Central memory CD8-positive, alpha-beta T cell (primary cell): Measurements from ENCODE around the gene TOE1.
"Not testable (repeated sequence)": the region's sequence is repeated elsewhere in the genome, so short reads cannot be mapped to it uniquely, and the experiment has no call there.

Source experiments
- ATAC-seq: fragments of 150-1000 bp; cut with Tn5 transposase; replicated peaks from 2 replicates; pipeline ENCODE4 v1.10.0; 2022; ENCODE audit warnings: mild to moderate bottlenecking, moderate FRiP score, moderate number of reproducible peaks; ENCODE audit not compliant: poor library complexity, severe bottlenecking; ENCODE audit errors: extremely low read depth
- DNase-seq, 2 donors: peaks; one replicate each; pipeline ENCODE4 v3.0.0; 2021; ENCODE audit warnings: low spot score in 2 of 2
- H3K27ac Mint-ChIP-seq: one replicate; pipeline ENCODE4 v1.8.0; 2022; ENCODE audit warnings: low read depth, mild to moderate bottlenecking, moderate library complexity, mixed read lengths
- H3K27me3 Mint-ChIP-seq: one replicate; pipeline ENCODE4 v1.8.0; 2022; ENCODE audit warnings: mixed read lengths
- H3K36me3 Mint-ChIP-seq: one replicate; pipeline ENCODE4 v1.8.0; 2022; ENCODE audit warnings: mild to moderate bottlenecking, moderate library complexity, mixed read lengths; ENCODE audit not compliant: insufficient read depth
- H3K4me1 Mint-ChIP-seq: one replicate; pipeline ENCODE4 v1.8.0; 2022; ENCODE audit warnings: mixed read lengths
- H3K4me3 Mint-ChIP-seq: one replicate; pipeline ENCODE4 v1.8.0; 2022; ENCODE audit warnings: mild to moderate bottlenecking, moderate library complexity, mixed read lengths
- H3K9me3 Mint-ChIP-seq: one replicate; pipeline ENCODE4 v1.8.0; 2022; ENCODE audit warnings: mixed read lengths

TOE1 gene

DNA sequence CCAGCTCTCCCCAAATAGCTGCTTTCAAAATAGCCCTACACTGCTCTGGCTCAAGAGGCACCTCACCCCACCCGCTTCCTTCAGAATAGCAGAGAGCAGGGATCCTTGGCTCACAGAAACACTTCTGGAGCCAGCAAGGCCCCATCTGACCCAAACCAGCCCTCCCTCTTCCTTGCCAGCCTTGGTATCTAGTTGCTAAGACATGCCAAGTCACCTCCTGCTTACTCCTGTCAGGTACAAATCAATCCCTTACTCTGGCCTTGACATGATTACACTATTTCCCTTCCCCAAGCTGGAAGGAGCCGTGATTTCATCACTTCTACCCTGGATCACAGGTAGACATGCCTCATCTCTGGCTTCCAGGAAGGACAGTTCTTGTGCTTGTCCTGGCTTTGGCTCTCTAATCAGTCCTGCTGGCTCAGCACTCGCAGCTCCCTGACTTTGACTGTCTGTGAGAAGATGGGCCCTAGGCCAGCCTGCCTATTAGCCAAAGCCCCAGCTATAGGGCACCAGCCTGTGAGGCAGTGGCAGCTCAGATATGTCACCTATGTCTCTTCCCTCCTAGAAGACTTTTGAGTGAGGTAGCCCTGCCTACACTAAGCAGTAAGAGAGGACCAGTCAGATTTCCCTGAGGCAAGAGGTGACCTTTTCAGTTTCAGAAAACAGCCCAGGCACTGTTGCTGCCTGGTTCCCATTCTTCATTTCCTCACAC lies 9.2 kb downstream of the TOE1 start:
- Mint-ChIP-seq H3K9me3 (no peaks in the 10 kb centered on the region), H3K36me3 (peaks cover 10% of the 10 kb centered on the region), H3K27ac (no peak overlapping the region), H3K27me3 (no peaks in the 10 kb centered on the region), H3K4me1 (no peaks in the 10 kb centered on the region), H3K4me3 (no peak overlapping the region)
- DNase-seq (no peak), ATAC-seq (no peak)

DNA sequence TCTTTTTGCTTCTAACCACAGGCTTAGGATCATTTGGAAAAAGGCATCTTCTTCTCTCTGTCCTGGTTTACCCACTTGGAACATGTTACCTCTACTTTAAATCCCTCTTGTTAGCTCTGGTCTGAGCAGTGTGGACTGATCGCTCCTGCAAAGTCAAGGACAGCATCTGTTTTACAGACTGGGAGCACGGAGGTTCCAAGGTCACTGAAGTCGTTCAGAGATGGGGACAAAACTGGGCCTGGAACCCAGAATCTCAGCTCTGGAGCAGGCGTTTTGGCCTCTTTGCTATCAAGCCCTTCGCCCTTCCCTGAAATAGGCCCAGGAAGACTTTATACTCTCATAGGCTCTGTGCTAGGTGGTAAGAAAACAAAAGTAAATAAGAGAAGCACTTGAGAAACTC lies 11.5 kb downstream of the TOE1 start:
- DNase-seq (no peak), ATAC-seq (no peak)
- H3K36me3 Mint-ChIP-seq, result peaks cover 2% of the 10 kb centered on the region
- H3K27me3 Mint-ChIP-seq, result no peaks in the 10 kb centered on the region
- no peak overlapping the region for H3K4me3 Mint-ChIP-seq
- H3K4me1 Mint-ChIP-seq, result no peaks in the 10 kb centered on the region
- no peaks in the 10 kb centered on the region for H3K9me3 Mint-ChIP-seq
- no peak overlapping the region for H3K27ac Mint-ChIP-seq

DNA sequence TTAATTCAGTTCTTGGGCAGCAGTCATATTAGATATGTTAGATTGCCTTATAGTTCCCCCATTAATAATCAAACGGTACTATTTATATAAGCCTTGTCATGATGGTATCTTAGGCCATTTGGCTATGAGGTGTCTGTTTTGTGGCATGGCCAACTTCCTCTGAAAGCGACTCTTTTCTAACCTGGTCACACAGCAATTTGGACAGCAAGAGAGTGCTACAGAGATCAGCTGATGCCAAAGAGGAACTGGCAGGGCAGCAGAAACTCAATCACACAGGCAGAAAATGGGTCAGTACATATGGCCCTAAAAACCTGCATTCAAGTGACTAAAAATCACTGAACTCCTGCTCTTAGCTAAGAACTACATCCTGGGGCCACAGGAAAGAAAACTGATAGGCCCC lies 13.7 kb downstream of the TOE1 start:
- H3K4me1 Mint-ChIP-seq, result no peaks in the 10 kb centered on the region

DNA sequence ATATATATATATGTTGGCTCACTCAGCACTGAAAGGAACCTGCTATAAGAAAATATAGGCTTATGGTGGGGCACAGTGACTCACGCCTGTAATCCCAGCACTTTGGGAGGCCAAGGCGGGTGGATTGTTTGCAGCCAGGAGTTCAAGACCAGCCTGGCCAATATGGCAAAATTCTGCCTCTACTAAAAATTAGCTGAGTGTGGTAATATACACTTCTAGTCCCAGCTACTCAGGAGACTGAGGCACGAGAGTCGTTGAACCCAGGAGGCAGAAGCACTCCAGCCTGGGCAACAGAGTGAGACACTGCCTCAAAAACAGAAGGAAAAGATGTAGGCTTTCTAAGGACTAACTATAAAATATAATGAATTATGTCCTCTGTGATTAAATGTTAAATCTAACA lies 14.9 kb downstream of the TOE1 start:
- Mint-ChIP-seq H3K27ac (no peak overlapping the region), H3K27me3 (no peaks in the 10 kb centered on the region), H3K4me1 (no peaks in the 10 kb centered on the region), H3K9me3 (no peaks in the 10 kb centered on the region), H3K36me3 (no peaks in the 10 kb centered on the region), H3K4me3 (no peak overlapping the region)
- no peak for DNase-seq
- ATAC-seq, result no peak

More for the DNA sequence above, 13.7 kb downstream of the TOE1 start:
- H3K27ac Mint-ChIP-seq, result no peak overlapping the region
- H3K27me3 Mint-ChIP-seq, result no peaks in the 10 kb centered on the region
- no peaks in the 10 kb centered on the region for H3K36me3 Mint-ChIP-seq
- DNase-seq, result no peak
- H3K4me3 Mint-ChIP-seq, result no peak overlapping the region
- ATAC-seq, result no peak
- no peaks in the 10 kb centered on the region for H3K9me3 Mint-ChIP-seq

DNA sequence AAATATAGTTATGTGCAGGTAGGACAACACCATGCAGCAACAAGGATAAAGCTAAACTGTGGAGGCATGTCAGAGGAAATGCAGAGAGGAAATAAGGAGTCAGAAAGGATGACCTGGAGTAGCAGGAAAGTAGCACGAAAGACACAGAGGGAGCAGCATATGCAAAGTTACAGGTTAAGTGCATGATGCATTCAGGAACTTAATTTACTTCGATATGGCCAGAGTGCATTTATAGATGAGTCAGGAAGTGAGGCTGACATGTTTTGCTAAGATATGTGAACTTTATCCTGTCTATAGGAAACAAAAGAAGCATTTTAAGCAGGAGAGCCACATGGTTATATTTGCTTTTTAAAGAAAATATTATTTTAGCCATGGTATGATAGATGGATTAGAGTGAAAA lies 15.7 kb downstream of the TOE1 start:
- Mint-ChIP-seq H3K36me3 (no peaks in the 10 kb centered on the region), H3K27ac (no peak overlapping the region), H3K4me3 (no peak overlapping the region), H3K27me3 (no peaks in the 10 kb centered on the region), H3K4me1 (no peaks in the 10 kb centered on the region), H3K9me3 (no peaks in the 10 kb centered on the region)
- DNase-seq (no peak), ATAC-seq (no peak)

DNA sequence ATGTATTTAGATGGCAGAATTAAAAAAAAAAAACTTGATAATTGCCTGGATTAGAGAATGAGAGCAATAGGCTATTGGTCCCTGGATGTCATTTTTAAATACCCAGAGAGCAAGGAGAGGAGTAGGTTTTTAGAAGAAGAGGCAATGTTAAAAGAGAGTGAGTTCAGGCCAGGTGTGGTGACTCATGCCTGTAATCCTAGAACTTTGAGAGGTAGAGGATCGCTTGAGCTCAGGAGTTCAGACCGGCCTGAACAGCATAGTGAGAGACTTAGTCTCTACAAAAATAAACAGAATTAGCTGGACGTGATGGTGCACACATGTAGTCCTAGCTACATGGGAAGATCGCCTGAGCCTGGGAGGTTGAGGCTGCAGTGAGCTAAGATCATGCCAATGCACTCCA lies 16.2 kb downstream of the TOE1 start:
- Mint-ChIP-seq H3K9me3 (no peaks in the 10 kb centered on the region), H3K27ac (no peak overlapping the region), H3K4me1 (no peaks in the 10 kb centered on the region), H3K4me3 (no peak overlapping the region), H3K27me3 (no peaks in the 10 kb centered on the region), H3K36me3 (no peaks in the 10 kb centered on the region)
- DNase-seq, result no peak
- no peak for ATAC-seq

DNA sequence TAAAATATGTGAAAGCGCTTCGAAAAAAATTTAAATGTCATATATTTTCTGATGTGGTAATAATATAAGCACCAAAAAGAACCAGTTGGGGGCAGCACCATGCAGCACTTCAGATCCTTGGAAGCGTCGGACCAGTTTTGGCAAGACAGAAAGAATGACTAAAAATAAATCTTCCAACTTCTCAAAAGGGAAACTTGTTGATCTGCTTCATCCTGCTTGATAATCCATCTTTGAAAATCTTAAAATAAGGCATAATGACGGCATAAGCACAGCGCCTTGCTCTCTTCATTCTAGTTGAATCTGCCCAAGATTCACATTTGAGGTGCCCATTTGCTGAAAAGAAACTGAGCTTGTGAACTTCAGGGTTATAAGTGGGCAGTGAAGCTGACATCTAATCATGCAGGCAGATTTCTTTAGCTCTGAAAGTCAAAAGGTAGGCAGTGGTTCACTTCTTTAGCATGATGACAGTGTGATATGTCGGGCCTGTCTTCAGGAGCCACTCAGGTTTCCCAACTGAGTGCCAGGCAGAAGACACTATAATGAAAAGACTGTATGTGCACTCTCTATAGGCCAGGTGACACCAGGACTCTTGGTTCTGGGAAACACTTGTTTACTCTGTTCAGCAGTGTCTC lies 20.0 kb downstream of the TOE1 start:
- Mint-ChIP-seq H3K9me3 (no peaks in the 10 kb centered on the region), H3K27me3 (no peaks in the 10 kb centered on the region), H3K4me3 (no peak overlapping the region), H3K4me1 (no peaks in the 10 kb centered on the region), H3K36me3 (no peaks in the 10 kb centered on the region), H3K27ac (no peak overlapping the region)
- ATAC-seq (no peak), DNase-seq (no peak)

DNA sequence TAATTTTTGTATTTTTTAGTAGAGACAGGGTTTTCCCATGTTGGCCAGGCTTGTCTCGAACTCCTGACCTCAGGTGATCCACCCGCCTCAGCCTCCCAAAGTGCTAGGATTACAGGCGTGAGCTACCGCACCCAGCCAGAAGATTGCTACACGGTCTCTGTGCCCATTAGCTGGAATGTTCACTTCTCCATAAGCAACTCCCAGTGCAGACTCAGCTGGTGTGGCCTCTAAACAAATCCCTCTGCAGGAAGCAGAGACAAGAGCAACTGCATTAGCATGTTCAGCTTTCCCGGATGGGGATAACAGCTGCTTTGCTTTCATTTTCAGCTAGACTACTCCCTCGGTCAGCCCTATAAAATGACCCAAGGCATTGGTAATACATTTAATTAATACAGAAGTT lies 21.0 kb downstream of the TOE1 start:
- H3K9me3 Mint-ChIP-seq, H3K27me3 Mint-ChIP-seq, H3K4me3 Mint-ChIP-seq, H3K27ac Mint-ChIP-seq, H3K4me1 Mint-ChIP-seq, H3K36me3 Mint-ChIP-seq, DNase-seq, ATAC-seq: not testable (repeated sequence)

DNA sequence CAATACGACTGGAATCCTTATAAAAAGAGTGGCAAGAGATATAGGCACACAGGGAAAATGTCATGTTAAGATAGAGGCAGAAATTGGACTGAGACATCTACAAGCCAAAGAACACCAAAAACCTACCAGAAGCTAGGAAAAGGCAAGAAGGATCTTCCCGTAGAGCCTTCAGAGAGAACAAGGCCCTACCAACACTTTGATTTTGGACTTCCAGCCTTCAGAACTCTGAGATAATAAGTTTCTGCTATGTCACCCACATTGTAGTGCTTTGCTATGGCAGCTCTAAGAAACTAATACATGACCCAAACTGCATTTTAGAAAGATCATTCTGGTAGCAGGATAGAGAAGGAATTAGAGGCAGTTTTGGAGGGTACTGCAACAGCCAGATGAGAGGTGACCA lies 24.3 kb downstream of the TOE1 start:
- DNase-seq (no peak), ATAC-seq (no peak)
- Mint-ChIP-seq H3K27me3 (no peaks in the 10 kb centered on the region), H3K36me3 (no peaks in the 10 kb centered on the region), H3K9me3 (no peaks in the 10 kb centered on the region), H3K4me1 (no peaks in the 10 kb centered on the region), H3K27ac (no peak overlapping the region), H3K4me3 (no peak overlapping the region)

DNA sequence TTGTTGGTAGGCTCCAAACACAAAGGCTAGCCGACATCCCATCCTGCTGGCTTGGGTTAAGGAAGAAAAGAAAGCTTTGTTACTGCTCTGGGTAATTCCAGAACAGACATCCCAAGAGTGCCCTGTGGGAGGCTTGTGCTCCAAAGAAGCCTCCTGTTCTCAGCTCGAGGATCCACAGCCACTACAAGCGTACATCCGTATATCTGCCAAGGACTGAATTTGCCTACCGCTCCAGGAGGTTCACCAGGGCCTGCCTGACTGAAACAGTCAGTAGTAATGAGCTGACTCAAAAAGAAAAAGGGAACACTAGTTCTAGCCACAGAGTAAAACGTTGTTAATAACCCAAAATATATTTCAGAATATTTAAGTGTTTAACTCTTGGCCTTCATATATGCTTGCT lies 25.1 kb downstream of the TOE1 start:
- no peak for DNase-seq
- Mint-ChIP-seq H3K4me1 (no peaks in the 10 kb centered on the region), H3K27ac (no peak overlapping the region), H3K36me3 (no peaks in the 10 kb centered on the region), H3K9me3 (no peaks in the 10 kb centered on the region), H3K4me3 (no peak overlapping the region), H3K27me3 (no peaks in the 10 kb centered on the region)
- ATAC-seq, result no peak

DNA sequence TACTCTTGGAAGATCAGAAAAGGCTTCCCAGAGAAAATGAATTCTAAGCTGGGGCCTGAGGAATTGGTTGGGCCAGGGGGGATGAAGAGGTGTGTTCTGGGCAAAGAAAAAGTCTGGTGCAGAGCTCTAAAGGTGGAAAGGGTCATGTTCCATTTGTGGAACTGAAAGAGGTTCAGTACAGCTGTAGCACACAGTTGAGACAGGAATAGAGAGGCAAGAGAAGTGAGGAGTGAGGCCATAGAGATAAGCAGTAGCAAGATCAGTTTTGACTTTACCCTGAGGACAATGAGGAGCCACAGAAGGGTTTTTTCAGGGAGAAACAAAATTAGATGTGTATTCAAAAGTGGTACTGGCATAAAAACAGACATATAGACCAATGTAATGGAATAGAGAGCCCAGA lies 30.6 kb downstream of the TOE1 start:
- Mint-ChIP-seq H3K9me3 (no peaks in the 10 kb centered on the region), H3K36me3 (no peaks in the 10 kb centered on the region), H3K4me3 (no peak overlapping the region), H3K27me3 (no peaks in the 10 kb centered on the region), H3K27ac (no peak overlapping the region), H3K4me1 (no peaks in the 10 kb centered on the region)
- no peak for DNase-seq
- ATAC-seq, result no peak

DNA sequence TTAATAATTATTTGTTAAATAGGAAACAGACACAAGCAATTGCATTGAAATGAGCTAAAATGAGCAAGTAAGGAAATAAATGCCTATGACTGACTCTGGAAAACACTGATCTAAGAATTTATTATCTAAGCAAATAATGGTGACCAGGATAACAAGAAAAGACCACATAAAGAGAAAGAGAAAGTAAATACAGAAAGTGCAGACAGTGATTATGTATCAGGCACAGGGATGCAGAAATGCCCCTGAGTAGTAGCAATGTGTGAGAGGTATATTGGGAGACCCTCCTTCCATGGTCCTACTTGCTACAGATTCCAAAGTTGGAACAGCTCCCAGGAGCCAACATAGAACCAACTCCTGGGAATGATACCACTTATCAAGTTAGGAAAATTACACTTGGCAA lies 33.6 kb downstream of the TOE1 start:
- H3K36me3 Mint-ChIP-seq, result no peaks in the 10 kb centered on the region
- H3K4me3 Mint-ChIP-seq, result no peak overlapping the region
- H3K9me3 Mint-ChIP-seq, result no peaks in the 10 kb centered on the region
- H3K27me3 Mint-ChIP-seq, result no peaks in the 10 kb centered on the region
- H3K4me1 Mint-ChIP-seq, result no peaks in the 10 kb centered on the region
- ATAC-seq (no peak), DNase-seq (no peak)
- H3K27ac Mint-ChIP-seq, result peak overlapping the region; percentile 1
